Ammon's horn (tissue), 1 donor: ENCODE data around the gene CERS4.
"Not testable (repeated sequence)": the region's sequence is repeated elsewhere in the genome, so short reads cannot be mapped to it uniquely, and the experiment has no call there.

Experiments
- DNase-seq: peaks from one replicate; pipeline ENCODE4 v3.0.0-alpha.2; 2016; ENCODE audit warnings: low spot score

The CERS4 gene

DNA sequence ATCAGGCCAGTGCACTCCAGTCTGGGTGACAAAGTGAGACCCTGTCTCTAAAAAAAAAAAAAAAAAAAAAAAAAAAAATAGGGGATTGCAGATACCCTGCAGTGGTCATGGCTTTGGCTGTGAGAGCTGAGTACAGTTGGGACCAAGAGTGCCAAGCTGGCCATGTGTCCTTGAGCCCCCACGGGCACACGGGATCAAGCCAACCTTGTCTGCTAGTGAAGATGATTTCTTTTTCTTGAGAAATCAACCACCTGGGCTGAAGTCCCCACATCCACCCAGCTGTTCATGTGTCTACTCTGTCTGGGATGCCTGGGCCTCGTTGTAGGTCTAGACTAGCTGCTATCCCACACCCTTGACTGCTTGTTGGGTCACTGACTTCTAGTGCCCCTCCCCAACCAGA lies 34.0 kb downstream of the CERS4 start:
- no peak for DNase-seq

DNA sequence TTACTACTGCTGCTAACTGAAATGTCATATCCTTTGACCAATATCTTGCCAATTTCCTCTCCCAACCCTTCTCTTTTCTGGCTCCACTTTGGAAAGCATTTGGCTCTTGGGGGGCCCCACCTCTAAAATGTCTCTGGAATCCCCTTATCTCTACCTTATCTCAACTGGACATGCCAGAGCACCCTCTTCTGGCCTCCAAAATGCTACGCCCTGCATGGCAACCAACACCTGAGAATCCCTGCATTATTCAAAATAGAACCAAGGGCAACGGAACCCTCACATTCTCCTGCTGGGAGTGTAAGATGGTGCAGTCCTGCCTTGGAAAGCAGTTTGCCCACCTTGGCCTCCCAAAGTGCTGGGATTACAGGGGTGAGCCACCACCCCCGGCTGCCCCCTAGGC lies 35.3 kb downstream of the CERS4 start:
- DNase-seq = no peak

DNA sequence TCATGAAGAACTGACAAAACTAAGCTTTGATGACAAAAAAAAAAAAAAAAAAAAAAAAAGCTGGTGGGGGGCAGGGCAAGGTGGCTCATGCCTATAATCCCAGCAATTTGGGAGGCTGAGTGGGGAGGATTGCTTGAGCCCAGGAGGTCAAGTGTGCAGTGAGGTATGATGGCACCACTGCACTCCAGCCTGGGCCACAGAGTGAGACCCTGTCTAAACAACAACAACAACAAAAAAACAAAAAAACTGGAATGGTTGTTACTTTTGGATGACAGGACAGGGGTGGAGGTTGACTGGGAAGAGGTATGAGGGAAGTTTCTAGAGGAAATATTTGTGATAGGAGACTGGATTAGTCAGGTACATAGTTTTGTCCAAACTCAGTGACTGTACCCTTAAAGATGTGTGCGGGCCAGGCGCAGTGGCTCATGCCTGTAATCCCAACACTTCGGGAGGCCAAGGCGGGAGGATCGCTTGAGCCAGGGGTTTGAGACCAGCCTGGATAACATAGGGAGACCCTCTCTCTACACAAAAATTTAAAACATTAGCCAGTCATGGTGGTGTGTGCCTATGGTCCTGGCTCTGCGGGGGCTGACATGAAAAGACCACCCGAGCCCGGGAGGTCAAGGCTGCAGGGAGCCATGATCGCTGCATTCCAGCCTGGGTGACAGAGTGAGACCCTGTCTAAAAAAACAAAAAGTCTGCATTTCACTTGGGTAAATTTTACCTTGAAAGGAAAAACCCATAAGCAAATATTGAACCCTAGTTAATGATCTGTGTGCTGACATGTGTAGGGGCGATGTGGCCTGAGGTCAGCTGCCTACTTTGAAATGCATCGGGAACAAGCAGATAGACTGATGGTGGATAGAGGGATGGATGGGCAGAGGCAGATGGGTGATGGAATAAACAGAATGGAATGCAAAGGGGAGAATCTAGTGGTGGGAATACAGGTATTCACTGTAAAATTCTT lies 37.0 kb downstream of the CERS4 start:
- no peak for DNase-seq

DNA sequence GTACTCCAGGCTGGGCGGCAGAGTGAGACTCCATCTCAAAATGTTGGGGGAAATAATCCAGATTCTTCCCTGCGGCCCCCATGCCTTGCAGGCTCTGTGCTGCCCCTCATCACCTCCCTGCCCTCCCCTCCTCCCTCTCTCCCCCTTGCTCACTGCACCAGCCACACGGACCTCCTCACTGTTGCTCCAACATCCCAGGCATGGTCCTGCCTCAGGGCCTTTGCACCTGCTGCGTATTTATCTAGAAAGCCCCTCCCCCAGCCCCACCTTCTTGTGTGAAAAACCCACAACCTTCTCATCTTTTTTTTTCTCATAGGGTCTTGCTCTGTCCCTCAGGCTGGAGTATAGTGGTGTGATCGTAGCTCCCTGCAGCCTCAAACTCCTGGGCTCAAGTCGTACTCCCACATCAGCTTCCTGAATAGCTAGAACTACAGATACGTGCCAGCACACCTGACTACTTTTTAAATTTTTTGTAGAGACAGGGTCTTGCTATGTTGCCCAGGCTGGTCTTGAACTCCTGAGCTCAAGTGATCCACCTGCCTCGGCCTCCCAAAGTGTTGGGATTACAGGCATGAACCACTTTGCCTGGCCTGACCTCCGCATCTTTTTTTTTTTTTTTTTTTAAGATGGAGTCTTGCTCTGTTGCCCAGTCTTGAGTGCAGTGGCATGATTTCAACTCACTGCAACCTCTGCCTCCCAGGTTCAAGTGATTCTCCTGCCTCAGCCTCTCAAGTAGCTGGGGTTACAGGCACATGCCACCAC lies 38.1 kb downstream of the CERS4 start:
- DNase-seq = not testable (repeated sequence)

DNA sequence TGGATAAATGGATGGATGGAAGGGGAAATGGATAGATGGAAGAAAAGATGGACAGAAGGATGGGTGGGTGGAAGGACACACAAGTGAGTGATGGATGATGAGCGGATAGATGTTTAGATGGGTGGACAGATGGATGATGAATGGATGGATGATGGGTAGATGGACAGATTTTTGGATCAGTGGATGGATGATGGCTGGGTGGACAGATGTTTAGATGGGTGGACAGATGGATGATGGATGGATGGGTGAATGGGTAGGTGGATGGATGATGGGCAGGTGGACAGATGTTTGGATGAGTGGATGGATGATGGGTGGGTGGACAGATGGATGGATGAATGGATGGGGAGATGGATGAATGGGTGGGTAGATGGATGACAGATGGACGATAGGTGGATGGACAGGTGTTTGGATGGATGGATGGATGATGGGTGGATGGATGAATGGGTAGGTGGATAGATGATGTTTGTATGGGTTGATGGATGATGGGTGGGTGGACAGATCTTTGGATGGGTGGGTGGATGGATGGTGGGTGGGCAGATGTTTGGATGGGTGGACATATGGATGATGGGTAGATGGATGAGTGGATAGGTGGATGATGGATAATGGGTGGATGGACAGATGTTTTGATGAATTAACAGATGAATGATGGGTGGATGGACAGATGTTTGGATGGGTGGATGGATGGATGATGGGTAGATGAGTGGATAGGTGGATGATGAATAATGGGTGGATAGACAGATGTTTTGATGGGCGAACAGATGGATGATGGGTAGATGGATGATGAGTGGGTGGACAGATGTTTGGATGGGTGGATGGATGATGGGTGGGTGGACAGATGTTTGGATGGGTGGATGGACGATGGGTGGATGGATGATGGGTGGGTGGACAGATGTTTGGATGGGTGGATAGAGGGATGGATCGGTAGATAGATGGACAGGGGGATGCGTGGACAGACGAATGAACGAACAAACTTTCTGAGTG lies 39.5 kb downstream of the CERS4 start:
- no peak for DNase-seq

DNA sequence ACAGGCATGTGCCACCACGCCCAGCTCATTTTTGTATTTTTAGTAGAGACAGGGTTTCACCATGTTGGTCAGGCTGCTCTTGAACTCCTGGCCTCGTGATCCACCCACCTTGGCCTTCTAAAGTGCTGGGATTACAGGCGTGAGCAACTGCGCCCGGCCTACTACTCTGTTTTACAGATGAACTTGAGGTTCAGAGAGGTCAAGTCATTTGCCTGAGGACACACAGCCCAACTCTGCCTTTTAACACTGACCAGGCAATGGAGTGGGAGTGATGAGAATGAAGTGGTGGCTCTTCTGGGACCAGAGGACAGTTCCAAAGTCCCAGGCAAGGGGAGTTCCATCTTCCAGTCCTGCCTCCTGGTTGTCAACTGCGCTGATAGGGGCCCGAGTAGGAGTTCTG lies 41.4 kb downstream of the CERS4 start:
- no peak for DNase-seq

DNA sequence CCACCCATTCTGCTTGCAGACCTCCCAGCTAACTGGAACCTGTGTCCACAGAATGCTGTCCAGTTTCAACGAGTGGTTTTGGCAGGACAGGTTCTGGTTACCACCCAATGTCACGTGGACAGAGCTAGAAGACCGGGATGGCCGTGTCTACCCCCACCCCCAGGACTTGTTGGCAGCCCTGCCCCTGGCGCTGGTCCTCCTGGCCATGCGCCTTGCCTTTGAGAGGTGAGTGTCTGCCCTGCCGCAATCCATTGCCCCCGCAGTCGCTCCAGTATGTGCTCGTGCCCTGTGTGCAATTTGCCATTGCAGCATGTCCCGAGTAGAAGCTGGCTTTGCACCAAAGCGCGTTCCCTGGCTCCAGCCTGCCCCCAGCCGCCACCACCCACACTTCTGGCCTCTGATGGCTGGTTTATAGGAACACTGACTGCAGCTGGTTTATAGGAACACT lies 41.9 kb downstream of the CERS4 start:
- peak; percentile 80 for DNase-seq

DNA sequence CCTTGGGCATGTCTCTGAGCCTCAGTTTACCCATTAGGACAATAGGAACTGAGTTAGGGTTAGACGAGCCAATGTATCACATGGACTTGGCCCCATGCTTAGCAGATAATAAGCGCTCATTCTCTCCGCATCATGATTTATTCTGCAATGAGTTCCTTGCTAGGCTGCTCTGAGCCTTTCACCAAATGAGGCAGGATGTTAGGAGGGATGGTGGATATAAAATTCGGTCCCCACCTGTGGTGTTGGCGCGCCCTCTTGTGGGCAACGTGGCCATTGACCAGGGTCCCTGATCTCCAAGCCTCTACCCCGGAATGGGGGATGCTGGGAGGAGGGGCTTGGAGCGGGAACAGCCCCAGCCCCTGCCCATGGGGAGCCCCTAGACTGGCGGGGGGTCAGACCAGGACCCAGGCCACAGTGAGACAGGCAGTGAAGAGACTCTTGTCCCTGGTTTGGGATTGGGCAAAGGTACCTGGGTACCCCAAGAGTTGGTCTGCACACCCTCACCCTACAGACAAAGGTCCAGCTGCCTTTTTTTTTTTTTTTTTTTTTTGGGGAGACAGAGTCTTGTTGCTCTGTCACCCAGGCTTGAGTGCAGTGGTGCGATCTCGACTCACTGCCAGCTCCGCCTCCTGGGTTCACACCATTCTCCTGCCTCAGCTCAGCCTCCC lies 43.9 kb downstream of the CERS4 start:
- peak; percentile 87 for DNase-seq

DNA sequence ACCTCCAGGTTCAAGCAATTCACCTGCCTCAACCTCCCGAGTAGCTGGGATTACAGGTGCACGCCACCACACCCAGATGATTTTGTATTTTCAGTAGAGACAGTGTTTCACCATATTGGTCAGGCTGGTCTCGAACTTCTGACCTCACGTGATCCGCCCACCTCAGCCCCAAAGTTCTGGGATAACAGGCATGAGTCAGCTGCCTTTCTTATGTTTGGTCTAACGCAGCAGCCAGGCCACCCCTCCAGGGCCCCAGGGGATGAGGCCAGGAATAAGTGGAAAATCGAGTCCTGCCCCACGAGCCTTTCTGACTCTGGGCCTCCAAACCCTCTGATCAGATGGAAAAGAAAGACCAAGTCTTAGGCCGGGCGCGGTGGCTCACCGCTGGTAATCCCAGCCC lies 44.5 kb downstream of the CERS4 start:
- no peak for DNase-seq

DNA sequence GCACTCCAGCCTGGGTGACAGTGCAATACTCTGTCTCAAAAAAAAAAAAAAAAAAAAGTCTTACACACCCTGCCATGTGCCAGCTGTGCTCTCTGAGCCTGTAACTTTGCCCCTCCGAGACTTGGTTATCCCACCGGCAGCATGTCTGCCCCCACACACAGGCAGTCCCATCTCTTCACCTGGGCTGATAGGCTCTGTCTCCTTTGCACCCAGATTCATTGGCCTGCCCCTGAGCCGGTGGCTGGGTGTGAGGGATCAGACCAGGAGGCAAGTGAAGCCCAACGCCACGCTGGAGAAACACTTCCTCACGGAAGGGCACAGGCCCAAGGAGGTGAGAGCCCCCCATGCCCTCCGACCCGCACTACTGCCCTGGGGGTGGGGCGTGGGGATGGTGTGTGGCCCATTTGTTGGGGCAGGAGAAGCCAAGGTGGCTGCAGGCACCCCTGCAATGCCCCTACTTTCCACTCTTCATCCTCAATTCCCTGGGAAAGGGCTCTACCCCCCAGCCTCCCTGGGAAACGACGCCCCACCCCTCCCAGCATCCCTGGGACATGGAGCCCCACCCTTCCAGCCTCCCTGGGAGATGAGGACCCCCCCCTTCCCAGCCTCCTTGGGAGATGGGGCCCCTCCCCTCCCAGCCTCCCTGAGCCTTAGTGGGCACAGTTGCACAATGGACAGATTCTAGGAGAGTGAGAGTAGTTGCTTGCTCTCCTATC lies 45.3 kb downstream of the CERS4 start:
- DNase-seq = no peak

DNA sequence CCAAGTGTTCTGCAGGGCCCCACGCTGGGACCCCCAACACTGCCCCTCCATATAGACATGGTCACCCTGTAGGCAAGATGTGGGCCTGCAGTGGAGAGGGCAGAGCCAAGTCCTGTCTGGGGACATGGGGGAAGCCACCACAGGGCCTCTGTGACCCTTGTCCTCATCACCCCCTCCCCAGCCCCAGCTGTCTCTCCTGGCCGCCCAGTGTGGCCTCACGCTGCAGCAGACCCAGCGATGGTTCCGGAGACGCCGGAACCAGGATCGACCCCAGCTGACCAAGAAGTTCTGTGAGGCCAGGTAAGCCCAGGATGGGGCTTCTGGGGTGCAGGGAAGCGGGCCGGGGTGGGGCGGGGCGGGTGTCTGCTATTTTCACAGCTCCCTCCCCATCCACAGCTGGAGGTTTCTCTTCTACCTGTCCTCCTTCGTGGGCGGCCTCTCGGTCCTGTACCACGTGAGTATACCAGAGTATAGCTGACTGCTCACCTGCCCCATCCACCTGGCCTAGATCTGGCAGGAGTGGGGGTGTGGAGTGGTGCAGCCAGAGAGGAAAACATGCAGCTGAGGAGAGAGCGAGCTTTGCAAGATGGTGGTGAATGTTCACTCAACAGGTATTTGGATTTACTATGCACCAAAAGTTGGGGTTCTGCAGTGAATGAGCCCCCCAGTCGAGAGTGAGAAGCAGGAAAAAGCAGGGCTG lies 46.4 kb downstream of the CERS4 start:
- no peak for DNase-seq

DNA sequence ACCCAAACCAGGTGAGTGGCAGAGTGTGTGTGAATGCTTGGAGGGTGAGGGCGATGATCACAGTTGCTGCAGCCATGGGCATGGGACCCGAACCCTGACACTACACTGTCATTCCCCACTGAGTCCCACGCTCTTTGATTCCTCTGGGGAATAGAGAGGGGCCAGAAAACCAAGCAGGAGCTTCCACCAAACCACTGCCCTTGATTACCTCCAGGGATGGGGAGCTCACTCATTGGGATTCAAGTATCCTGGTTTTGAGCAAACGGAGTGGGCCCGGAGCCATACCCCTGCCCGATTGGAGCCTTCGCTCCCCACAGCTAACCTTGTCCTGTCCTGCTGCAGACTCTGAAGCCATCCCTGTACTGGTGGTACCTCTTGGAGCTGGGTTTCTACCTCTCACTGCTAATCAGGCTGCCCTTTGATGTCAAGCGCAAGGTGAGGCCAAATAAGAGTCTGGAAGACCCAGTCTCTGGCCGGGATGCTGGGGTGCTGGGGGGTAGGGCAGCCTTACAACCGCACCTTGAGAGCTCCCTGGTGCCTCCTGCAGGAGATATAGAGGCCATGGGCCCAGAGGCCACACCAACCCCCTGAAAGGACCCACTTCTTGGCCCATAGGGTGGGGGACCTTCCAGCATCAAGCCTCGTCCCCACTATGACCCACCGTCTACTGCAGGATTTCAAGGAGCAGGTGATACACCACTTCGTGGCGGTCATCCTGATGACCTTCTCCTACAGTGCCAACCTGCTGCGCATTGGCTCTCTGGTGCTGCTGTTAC lies 47.3 kb downstream of the CERS4 start:
- DNase-seq = no peak

DNA sequence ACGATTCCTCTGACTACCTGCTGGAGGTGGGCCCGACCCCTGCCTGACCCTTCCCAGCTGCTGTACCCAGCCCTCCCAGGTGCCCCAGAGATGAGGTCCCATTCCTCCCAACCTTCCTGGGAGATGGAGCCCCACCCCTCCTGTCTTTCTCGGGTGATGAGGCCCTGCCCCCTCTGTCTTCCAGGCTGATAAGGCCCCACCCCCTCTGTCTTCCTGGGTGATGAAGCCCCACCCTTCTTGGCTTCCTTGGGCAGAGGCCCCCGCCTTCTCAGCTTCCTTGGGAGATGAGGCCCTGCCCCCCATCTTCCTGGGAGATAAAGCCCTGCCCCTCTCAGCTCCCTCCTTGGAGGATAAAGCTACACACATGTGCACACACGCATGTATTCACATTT lies 47.9 kb downstream of the CERS4 start:
- no peak for DNase-seq

DNA sequence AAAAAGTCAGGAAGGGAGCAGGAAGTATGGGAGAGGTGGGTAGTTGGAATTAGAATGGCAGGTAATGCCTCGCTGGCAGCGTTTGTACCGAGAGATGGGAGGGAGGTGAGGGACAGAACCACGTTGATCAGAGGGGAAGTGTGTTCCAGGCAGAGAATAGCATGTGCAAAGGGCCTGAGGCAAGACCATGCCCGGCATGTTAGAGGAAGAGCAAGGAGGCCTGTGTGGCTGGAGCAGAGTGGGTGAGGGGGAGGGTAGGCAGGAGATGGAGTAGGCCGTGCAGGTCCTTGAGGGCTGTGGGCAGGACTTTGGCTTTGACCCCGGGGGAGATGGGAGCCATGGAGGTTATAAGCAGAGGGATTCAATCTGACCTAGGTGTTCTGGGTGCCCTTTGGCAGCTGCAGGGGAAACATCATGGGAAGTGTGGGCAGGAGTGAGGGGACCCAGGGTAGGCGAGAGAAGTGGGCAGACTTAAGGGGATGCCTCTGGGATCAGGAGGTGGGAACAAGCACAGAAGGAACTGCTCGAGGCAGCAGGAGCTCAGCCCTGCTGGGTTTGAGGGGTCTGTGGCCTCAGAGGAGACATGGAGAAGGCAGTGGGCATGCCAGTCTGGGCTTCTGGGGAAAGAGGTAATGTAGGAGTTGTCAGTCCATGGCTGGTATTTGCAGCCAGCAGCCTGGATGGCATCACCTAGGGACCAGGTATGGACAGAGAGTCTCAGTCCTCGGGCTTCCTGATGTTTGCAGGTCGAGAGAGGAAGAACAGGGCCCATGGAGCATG lies 50.2 kb downstream of the CERS4 start:
- no peak for DNase-seq

DNA sequence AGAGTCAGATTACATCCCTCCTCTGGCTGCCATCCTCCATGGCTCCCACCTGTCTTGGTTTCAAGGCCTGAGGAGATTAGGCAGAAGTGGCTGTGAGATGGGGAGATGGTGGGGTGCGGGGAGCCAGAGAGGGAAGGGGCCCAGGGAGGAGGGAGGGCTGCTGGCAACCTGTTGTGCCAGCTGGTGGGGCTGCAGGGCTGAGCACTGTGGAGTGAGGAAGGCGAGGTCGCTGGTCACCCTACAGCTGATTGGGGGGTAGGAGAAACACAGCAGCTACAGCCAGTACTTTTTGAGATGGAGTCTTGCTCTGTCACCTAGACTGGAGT lies 50.7 kb downstream of the CERS4 start:
- DNase-seq = no peak

DNA sequence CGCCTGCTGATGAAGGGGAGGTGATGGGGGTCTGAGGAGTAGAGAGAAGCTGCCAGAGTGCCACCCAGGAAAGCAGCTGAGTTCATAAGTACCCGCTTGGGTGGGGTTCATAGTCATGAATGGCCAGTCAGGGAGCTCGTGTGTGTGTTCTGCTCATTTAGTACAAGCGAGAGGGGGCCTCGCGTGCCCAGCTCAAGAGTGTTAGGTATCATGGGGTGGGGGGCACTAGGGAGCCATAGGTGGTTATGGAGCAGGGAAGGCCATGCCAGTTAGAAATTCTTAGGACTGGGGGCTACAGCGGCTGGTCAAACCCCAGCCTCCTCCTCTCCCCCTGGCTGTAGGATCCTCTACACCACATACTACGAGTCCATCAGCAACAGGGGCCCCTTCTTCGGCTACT lies 52.2 kb downstream of the CERS4 start:
- DNase-seq = no peak

DNA sequence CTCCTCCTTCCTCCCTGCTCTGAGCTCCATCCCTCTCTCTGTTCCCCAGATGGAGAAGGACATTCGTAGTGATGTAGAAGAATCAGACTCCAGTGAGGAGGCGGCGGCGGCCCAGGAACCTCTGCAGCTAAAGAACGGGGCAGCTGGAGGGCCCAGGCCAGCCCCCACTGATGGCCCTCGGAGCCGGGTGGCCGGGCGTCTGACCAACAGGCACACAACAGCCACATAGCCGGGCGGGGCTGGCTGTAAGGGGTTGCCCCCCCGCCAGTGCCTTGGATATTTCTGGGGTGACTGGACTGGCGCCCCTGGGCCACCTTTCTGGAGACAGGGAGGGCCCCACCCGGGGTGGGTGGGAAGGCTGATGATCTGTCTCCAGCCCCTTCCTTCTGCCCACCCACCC lies 52.7 kb downstream of the CERS4 start:
- DNase-seq = no peak

DNA sequence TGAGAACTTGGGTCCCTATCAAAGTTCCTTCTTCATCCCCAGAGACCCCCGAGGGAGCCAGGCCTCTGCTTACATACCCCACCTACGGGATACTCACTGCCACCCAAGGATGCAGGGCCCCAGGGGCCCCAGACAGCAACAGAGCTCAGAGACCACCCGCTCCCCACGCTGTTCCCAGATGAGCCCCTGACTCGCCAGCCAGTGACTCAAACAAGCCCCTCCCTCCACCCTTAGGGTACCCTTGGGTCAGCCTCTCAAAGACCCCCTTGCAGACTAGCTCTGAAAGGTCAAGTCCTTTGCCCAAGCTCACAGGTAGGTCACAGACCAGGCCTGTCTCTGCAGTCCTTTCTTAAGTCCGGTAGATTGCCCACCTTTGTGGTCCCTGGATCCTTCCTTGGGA lies 53.3 kb downstream of the CERS4 start:
- DNase-seq = no peak

DNA sequence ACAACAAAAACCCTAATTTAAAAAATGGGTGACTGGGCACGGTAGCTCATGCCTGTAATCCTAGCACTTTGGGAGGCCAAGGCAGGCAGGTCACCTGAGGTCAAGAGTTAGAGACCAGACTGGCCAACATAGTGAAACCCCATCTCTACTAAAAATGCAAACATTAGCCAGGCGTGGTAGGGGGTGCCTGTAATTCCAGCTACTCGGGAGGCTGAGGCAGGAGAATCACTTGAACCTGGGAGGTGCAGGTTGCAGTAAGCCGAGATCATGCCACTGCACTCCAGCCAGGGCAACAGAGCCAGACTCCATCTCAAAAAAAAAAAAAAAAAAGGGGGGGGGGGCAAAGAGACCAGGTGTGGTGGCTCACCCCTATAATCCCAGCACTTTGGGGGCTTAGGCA lies 55.1 kb downstream of the CERS4 start:
- DNase-seq = not testable (repeated sequence)
